Epithelial cell of proximal tubule (primary cell): Measurements from ENCODE around the gene KIAA1958. TPM values are rescaled to one million over a fixed set of nuclear protein-coding genes. Genes with fewer than 3 reads are reported as not detected.

Experiments used
- DNase-seq: peaks from one replicate; pipeline ENCODE4 v3.0.0-alpha.2; 2011; ENCODE audit warnings: low read depth
- H3K4me3 ChIP-seq: 2 replicates; pipeline ENCODE4 v1.5.1; 2011; ENCODE audit warnings: low read depth, mild to moderate bottlenecking, low read length
- total RNA-seq: library from RNA; depleted of rRNA; stranded (reverse); fragments of >200 nt; gene quantifications from 2 replicates; pipeline ENCODE4 v1.2.3, GENCODE V29; 2015
- TF ChIP-seq, protein P1 (sequence below): conservative IDR thresholded peaks from 2 replicates; pipeline ENCODE4 v1.5.1; 2012; ENCODE audit warnings: low read depth, mild to moderate bottlenecking, low read length

Gene KIAA1958
- total RNA-seq, 1 donor from 2014 or later = 3.4 TPM

- no peak overlapping the region for H3K4me3 ChIP-seq
- DNase-seq = no peak
- TF ChIP-seq, protein P1, sequence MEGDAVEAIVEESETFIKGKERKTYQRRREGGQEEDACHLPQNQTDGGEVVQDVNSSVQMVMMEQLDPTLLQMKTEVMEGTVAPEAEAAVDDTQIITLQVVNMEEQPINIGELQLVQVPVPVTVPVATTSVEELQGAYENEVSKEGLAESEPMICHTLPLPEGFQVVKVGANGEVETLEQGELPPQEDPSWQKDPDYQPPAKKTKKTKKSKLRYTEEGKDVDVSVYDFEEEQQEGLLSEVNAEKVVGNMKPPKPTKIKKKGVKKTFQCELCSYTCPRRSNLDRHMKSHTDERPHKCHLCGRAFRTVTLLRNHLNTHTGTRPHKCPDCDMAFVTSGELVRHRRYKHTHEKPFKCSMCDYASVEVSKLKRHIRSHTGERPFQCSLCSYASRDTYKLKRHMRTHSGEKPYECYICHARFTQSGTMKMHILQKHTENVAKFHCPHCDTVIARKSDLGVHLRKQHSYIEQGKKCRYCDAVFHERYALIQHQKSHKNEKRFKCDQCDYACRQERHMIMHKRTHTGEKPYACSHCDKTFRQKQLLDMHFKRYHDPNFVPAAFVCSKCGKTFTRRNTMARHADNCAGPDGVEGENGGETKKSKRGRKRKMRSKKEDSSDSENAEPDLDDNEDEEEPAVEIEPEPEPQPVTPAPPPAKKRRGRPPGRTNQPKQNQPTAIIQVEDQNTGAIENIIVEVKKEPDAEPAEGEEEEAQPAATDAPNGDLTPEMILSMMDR = no peak
Measured at GRCh38 chr9:112570671-112571167, 84.1 kb downstream of the KIAA1958 start.

GRCh38 chr9:112571624-112572355, 85.2 kb downstream of the KIAA1958 start:
- H3K4me3 ChIP-seq = no peak overlapping the region
- no peak for DNase-seq
- TF ChIP-seq, protein P1 = no peak

- TF ChIP-seq, protein P1 = no peak
- no peak overlapping the region for H3K4me3 ChIP-seq
- no peak for DNase-seq
Measured at GRCh38 chr9:112572416-112572815, 85.8 kb downstream of the KIAA1958 start.

- no peak overlapping the region for H3K4me3 ChIP-seq
- no peak for DNase-seq
- TF ChIP-seq, protein P1 = no peak
Measured at GRCh38 chr9:112574008-112574407, 87.4 kb downstream of the KIAA1958 start.

DNA sequence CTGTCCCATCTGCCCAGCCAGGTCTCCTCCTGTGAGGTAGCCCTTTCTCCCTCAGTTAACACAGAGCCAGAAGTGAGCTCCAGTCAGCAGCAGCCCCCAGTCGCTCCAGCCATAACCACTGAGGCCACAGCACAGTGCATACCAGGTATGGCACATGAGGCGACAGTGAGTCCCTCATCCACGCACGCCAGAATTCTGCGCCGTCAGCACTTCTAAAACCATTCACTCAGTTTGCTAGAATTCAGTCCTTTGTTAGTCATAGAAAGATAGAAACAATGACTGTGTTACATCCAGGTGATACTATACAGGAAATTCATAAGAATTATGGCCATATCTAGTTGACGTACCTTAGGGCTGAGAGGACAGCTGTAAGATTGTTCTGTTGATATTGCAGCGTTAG, 88.5 kb downstream of the KIAA1958 start:
- no peak for DNase-seq
- TF ChIP-seq, protein P1 = no peak
- H3K4me3 ChIP-seq = no peak overlapping the region

GRCh38 chr9:112581469-112582176, 95.0 kb downstream of the KIAA1958 start:
- TF ChIP-seq, protein P1 = no peak
- DNase-seq = no peak

More at GRCh38 chr9:112581469-112582176, 95.0 kb downstream of the KIAA1958 start:
- no peak overlapping the region for H3K4me3 ChIP-seq
